Type B pancreatic cell (in vitro differentiated cells): Measurements from ENCODE around the gene SLC43A2. TPM values are rescaled to one million over a fixed set of nuclear protein-coding genes. Genes with fewer than 3 reads are reported as not detected.
A peak's percentile ranks its signal among the peaks of the same experiment; 100 is the strongest.
"Not testable (repeated sequence)": the region's sequence is repeated elsewhere in the genome, so short reads cannot be mapped to it uniquely, and the experiment has no call there.

Experiments used
- DNase-seq: peaks from one replicate; pipeline ENCODE4 v3.0.0; 2021; ENCODE audit warnings: mixed read lengths; ENCODE audit not compliant: unreplicated experiment; ENCODE audit errors: extremely low spot score
- H3K27ac Mint-ChIP-seq: 2 replicates; pipeline ENCODE4 v1.8.0; 2021; ENCODE audit warnings: mild to moderate bottlenecking, mixed read lengths
- H3K27me3 Mint-ChIP-seq: 2 replicates; pipeline ENCODE4 v1.8.0; 2021; ENCODE audit warnings: mixed read lengths
- H3K36me3 Mint-ChIP-seq: 2 replicates; pipeline ENCODE4 v1.8.0; 2021; ENCODE audit warnings: mixed read lengths
- H3K4me1 Mint-ChIP-seq: one replicate; pipeline ENCODE4 v1.8.0; 2021; ENCODE audit warnings: mixed read lengths; ENCODE audit not compliant: unreplicated experiment
- H3K4me3 Mint-ChIP-seq: 2 replicates; pipeline ENCODE4 v1.8.0; 2021; ENCODE audit warnings: mild to moderate bottlenecking, mixed read lengths
- H3K9me3 Mint-ChIP-seq: 2 replicates; pipeline ENCODE4 v1.8.0; 2021; ENCODE audit warnings: mixed read lengths
- long read RNA-seq: library from polyadenylated mRNA; unstranded; transcript quantifications from one replicate; pipeline ENCODE4 v2.0.0, GENCODE V29; 2020
- total RNA-seq: library from RNA; stranded (reverse); gene quantifications from 2 replicates; pipeline ENCODE4 v1.2.1, GENCODE V29; 2021; ENCODE audit warnings: low replicate concordance
- TF ChIP-seq, protein P1 (sequence below): fragments of 200-600 bp; sonication (generic); conservative IDR thresholded peaks from 2 replicates; pipeline ENCODE4 v1.5.0; 2021; ENCODE audit warnings: antibody characterized with exemption, mild to moderate bottlenecking

Gene SLC43A2
- 23.5 and 28.6 TPM in 2 replicates for total RNA-seq
- long read RNA-seq = 0 reads

DNA sequence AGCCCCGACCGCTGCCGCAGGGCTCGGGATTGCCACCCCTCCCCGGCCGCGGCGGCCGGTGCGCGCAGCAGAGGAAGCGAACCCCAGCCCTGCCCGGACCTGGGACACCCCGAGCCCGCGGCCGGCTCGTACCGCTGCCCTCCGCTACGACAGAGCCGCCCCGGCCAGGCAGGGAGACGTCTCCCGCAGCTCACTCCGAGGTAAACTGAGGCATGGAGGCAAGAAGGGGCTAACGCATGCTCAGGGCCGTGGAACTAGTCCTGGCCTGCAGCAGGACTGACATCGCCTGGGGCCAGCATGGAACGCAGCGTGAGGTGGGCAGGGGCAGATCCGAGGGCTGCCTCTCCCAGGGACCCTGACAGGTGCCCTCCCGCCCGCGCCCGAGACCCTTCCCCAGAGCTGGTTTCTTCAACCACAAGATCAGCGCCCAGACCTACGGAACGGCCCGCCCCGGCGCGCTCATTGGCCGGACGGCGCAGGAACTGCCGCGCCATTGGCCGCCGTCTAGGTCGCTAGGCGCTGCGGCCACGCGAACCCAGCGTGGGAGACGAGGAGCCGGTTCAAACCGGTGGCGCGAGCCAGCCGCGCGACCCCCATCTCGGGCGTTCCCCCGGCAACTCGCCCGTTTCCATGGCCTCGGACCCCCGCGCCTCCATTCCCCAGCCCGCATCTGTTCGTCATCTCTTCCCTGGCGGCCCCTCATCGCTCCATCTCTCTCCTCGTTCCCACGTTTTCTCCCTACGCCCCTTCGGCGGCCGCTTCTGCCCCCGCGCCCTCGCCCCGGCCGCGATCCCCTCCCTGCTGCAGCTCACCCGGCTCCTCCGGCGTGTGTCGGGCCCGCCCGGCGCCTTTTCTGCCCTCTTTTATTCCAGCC lies at the start of gene SLC43A2:
Gene SLC43A2, minus strand, starts transcription at position 853 of the 874 bp plus-strand sequence. CDS start 960 bp downstream, outside the sequence.
- Mint-ChIP-seq H3K4me3 (peak within 1 kb of the TSS; percentile 96), H3K4me1 (peaks cover 18% of the 10 kb centered on the region), H3K27me3 (peaks cover 45% of the 10 kb centered on the region), H3K9me3 (no peaks in the 10 kb centered on the region), H3K27ac (peak within 1 kb of the TSS; percentile 94), H3K36me3 (no peaks in the 10 kb centered on the region)
- DNase-seq = peak; percentile 90
- TF ChIP-seq, protein P1, sequence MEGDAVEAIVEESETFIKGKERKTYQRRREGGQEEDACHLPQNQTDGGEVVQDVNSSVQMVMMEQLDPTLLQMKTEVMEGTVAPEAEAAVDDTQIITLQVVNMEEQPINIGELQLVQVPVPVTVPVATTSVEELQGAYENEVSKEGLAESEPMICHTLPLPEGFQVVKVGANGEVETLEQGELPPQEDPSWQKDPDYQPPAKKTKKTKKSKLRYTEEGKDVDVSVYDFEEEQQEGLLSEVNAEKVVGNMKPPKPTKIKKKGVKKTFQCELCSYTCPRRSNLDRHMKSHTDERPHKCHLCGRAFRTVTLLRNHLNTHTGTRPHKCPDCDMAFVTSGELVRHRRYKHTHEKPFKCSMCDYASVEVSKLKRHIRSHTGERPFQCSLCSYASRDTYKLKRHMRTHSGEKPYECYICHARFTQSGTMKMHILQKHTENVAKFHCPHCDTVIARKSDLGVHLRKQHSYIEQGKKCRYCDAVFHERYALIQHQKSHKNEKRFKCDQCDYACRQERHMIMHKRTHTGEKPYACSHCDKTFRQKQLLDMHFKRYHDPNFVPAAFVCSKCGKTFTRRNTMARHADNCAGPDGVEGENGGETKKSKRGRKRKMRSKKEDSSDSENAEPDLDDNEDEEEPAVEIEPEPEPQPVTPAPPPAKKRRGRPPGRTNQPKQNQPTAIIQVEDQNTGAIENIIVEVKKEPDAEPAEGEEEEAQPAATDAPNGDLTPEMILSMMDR = no peak

DNA sequence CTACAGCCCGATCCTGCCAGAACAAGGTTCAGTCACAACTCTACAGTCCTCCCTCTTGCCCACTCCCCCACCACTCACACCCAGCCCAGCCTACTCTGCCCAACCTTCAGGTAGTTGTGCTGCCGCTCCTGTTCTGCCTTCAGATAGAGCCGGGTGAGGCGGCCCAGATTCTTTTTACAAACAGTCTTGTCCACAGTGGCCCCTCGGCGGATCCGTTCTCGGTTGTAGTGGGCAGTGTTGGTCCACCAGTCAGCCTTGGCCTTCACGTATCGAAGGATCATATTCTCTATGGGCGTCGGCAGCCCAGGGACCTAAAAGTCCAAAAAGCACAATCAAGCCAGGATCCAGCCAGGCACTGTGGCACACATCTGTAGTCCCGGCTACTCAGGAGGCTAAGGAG lies 47.8 kb upstream of the SLC43A2 start:
- Mint-ChIP-seq H3K27ac (no peak overlapping the region), H3K9me3 (no peaks in the 10 kb centered on the region), H3K4me1 (no peaks in the 10 kb centered on the region), H3K36me3 (peaks cover 37% of the 10 kb centered on the region), H3K27me3 (no peaks in the 10 kb centered on the region), H3K4me3 (no peak overlapping the region)
- DNase-seq = no peak
- TF ChIP-seq, protein P1 = no peak

DNA sequence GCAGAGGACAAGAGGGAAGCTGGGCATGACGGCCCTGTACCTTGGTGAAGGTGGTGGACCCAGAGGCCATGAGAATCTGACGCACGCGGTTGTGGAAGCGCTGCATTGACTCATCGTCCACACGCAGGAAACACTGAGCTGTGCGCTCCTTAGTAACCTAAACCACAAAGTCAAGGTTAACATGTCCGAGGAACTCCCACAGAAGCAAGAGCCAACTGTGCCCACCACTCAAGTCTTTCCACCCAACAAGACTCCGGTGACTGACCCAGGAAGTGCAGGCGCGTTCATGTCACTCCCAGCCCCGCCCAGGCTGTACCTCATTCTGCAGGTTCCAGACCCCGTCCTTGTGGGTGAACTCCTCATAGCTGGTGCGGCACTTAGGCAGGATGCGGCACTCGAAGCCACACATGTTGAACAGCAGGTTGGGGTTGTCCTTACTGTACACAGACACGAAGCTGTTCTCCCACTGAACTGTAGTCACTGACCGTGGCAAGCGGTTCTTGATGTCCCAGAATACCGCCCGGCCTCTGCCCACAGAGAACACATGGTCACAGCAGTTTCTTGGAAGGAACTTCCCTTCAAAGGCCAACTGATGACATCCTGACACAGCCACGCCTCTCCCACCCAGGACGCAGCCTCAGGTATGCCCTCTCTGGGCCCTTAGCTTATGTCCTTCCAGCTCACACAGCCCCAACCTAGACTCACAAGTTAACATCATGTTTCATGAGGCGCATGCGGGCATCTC lies 44.6 kb upstream of the SLC43A2 start:
- H3K36me3 Mint-ChIP-seq = peaks cover 40% of the 10 kb centered on the region
- DNase-seq = no peak
- no peak overlapping the region for H3K4me3 Mint-ChIP-seq
- H3K27me3 Mint-ChIP-seq = no peaks in the 10 kb centered on the region
- no peak overlapping the region for H3K27ac Mint-ChIP-seq
- TF ChIP-seq, protein P1 = no peak
- no peaks in the 10 kb centered on the region for H3K9me3 Mint-ChIP-seq
- no peaks in the 10 kb centered on the region for H3K4me1 Mint-ChIP-seq

DNA sequence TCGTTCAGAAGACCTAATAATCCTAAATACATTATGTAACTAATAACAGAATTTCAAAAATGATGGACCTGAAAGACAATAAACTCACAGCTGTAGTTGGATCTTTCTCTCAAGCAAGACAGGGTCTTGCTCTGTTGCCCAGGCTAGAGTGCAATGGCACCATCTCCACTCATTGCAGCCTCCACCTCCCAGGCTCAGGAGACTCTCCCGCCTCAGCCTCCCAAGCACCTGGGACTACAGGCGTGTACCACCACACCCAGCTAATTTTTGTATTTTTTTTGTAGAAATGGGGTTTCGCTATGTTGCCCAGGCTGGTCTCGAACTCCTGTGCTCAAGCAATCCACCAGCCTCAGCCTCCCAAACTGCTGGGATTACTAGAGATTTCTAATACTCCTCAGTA lies 35.3 kb upstream of the SLC43A2 start:
- H3K4me1 Mint-ChIP-seq, H3K4me3 Mint-ChIP-seq, H3K9me3 Mint-ChIP-seq, H3K27ac Mint-ChIP-seq, DNase-seq, H3K27me3 Mint-ChIP-seq: not testable (repeated sequence)
- H3K36me3 Mint-ChIP-seq = peaks cover 43% of the 10 kb centered on the region

DNA sequence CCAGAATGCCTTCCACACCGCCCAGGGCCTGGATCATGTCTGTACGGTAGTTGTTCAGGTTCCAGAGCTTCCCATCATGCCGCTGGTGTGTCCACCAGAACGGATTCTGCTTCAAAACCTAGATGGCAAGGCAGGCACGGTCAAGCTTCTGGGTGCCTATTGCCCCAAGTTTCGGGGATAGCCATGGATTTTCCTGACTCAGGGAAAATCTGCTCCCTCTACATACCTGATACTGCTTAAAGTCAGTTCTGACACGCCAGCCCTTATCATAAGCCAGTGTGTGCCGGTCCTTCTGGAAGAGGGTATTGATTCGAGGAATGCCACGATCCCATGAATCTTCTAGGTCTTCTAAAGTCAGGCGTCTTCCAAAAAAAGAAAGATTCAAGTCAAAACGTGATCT lies 32.4 kb upstream of the SLC43A2 start:
- no peak overlapping the region for H3K27ac Mint-ChIP-seq
- no peaks in the 10 kb centered on the region for H3K4me1 Mint-ChIP-seq
- H3K4me3 Mint-ChIP-seq = no peak overlapping the region
- H3K9me3 Mint-ChIP-seq = no peaks in the 10 kb centered on the region
- H3K36me3 Mint-ChIP-seq = peaks cover 54% of the 10 kb centered on the region
- TF ChIP-seq, protein P1 = no peak
- DNase-seq = no peak
- H3K27me3 Mint-ChIP-seq = no peaks in the 10 kb centered on the region

DNA sequence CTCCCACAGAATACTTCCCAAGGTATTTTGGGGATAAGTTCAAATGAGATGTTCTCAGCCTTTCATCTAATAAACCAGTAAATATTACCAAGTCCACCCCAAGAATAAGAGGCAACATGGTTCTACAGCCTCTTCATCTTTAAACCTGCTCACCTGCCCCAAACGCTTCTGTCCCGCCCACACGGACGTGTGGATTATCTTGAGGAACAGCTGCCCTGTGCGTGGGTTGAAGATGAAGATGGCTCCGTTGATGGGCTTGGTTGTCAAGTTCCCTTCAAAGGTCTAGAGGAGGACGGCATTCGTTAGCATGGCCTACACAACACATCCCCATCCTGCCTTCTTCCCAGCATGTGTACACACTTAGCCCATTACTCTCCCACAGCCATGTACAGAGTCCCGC lies 29.5 kb upstream of the SLC43A2 start:
- TF ChIP-seq, protein P1 = no peak
- no peaks in the 10 kb centered on the region for H3K27me3 Mint-ChIP-seq
- no peak overlapping the region for H3K4me3 Mint-ChIP-seq
- no peak overlapping the region for H3K27ac Mint-ChIP-seq
- peaks cover 64% of the 10 kb centered on the region for H3K36me3 Mint-ChIP-seq
- H3K4me1 Mint-ChIP-seq = no peaks in the 10 kb centered on the region
- no peak for DNase-seq
- H3K9me3 Mint-ChIP-seq = no peaks in the 10 kb centered on the region
